Right ventricle myocardium superior (tissue), 1 donor: Measurements from ENCODE around the gene ALB. TPM values are rescaled to one million over a fixed set of nuclear protein-coding genes. Genes with fewer than 3 reads are reported as not detected.

Experiments
- ATAC-seq: fragments of 200-7000 bp; cut with Tn5 transposase; one replicate; pipeline ENCODE4 v1.9.1; 2020; ENCODE audit warnings: mild to moderate bottlenecking; ENCODE audit not compliant: poor library complexity
- DNase-seq: peaks from one replicate; pipeline ENCODE4 v3.0.0-alpha.2; 2020
- intact Hi-C: fragments of 100-400 bp; cut with DNase I; formaldehyde crosslinking; loops from one replicate; pipeline ENCODE4 v1.11.2; 2022
- total RNA-seq: library from RNA; stranded (reverse); fragmentation: NEBNext Ultra II Directional; extraction: Animal tissue kit (Norgen Biotek cat#: 25700); gene quantifications from one replicate; pipeline ENCODE4 v1.2.1, GENCODE V29; 2021
- donor health status: DM: no; HTN: yes; CAD: no; lungs with severe emphysema.

ALB gene
- total RNA-seq, 1 donor from 2014 or later: 4.5 TPM

- ATAC-seq: no peak
- DNase-seq: no peak
Measured at GRCh38 chr4:73442275-73442674, 38.2 kb downstream of the ALB start.

GRCh38 chr4:73443224-73443623 is 39.1 kb downstream of the ALB start:
- ATAC-seq: no peak
- intact Hi-C loops: no loop called here
- no peak for DNase-seq

More at GRCh38 chr4:73442275-73442674, 38.2 kb downstream of the ALB start:
- intact Hi-C loops: no loop called here

GRCh38 chr4:73445383-73446335 is 41.6 kb downstream of the ALB start:
- ATAC-seq (no peak), DNase-seq (no peak)
- intact Hi-C loops: no loop called here

GRCh38 chr4:73446336-73446938 is 42.4 kb downstream of the ALB start:
- ATAC-seq (no peak), DNase-seq (no peak)
- intact Hi-C loops: no loop called here

GRCh38 chr4:73447671-73448070 is 43.6 kb downstream of the ALB start:
- no peak for DNase-seq
- intact Hi-C loops: no loop called here

GRCh38 chr4:73448448-73449203 is 44.5 kb downstream of the ALB start:
- intact Hi-C loops: no loop called here
- no peak for ATAC-seq
- DNase-seq: no peak

More at GRCh38 chr4:73447671-73448070, 43.6 kb downstream of the ALB start:
- ATAC-seq: no peak

GRCh38 chr4:73450398-73451004 is 46.4 kb downstream of the ALB start:
- peak; percentile 68 for ATAC-seq
- peak; percentile 56 for DNase-seq

GRCh38 chr4:73451404-73451803 is 47.3 kb downstream of the ALB start:
- intact Hi-C loops: no loop called here
- ATAC-seq (no peak), DNase-seq (no peak)

More at GRCh38 chr4:73450398-73451004, 46.4 kb downstream of the ALB start:
- intact Hi-C loops: no loop called here

- DNase-seq (peak; percentile 10), ATAC-seq (no peak)
- intact Hi-C loops: no loop called here
Measured at GRCh38 chr4:73451981-73452747, 48.1 kb downstream of the ALB start.

GRCh38 chr4:73452953-73453700 is 49.0 kb downstream of the ALB start:
- no peak for DNase-seq
- no peak for ATAC-seq
- intact Hi-C loops: no loop called here

GRCh38 chr4:73453701-73454005 is 49.6 kb downstream of the ALB start:
- intact Hi-C loops: no loop called here
- DNase-seq: no peak
- ATAC-seq: no peak

- DNase-seq: no peak
- intact Hi-C loops: no loop called here
- no peak for ATAC-seq
Measured at GRCh38 chr4:73454920-73455319, 50.8 kb downstream of the ALB start.

- DNase-seq (no peak), ATAC-seq (no peak)
- intact Hi-C loops: no loop called here
Measured at GRCh38 chr4:73456177-73457022, 52.3 kb downstream of the ALB start.

- DNase-seq: no peak
- intact Hi-C loops: no loop called here
- no peak for ATAC-seq
Measured at GRCh38 chr4:73458184-73459047, 54.3 kb downstream of the ALB start.

GRCh38 chr4:73459048-73459421 is 54.9 kb downstream of the ALB start:
- DNase-seq: no peak
- intact Hi-C loops: no loop called here
- ATAC-seq: no peak

GRCh38 chr4:73460913-73461522 is 56.9 kb downstream of the ALB start:
- DNase-seq (no peak), ATAC-seq (no peak)
- intact Hi-C loops: no loop called here
